Tibial nerve (tissue), 4 donors: ENCODE data around the gene KRT27. TPM values are rescaled to one million over a fixed set of nuclear protein-coding genes. Genes with fewer than 3 reads are reported as not detected.
A peak's percentile ranks its signal among the peaks of the same experiment; 100 is the strongest.

Experiments used
- DNase-seq, 2 donors: peaks; one replicate each; pipeline ENCODE4 v3.0.0-alpha.2; 2019; ENCODE audit warnings: low spot score in 2 of 2
- H3K27ac ChIP-seq, 4 donors: fragments of 200-600 bp; sonication (generic) in 3 of 4; one replicate each; pipeline ENCODE4 v1.5.1; 2017 to 2019; ENCODE audit warnings: mild to moderate bottlenecking in 1 of 4
- H3K27me3 ChIP-seq, 2 donors: fragments of 200-600 bp; sonication (generic) in 1 of 2; one replicate each; pipeline versions ENCODE4 v1.5.1 to v1.6.0; 2017 to 2019
- H3K36me3 ChIP-seq, 3 donors: fragments of 200-600 bp; sonication (generic); one replicate each; pipeline ENCODE4 v1.5.1; 2018 to 2019
- H3K4me1 ChIP-seq, 4 donors: fragments of 200-600 bp; sonication (generic) in 3 of 4; one replicate each; pipeline ENCODE4 v1.5.1; 2017 to 2019
- H3K4me3 ChIP-seq, 4 donors: fragments of 200-600 bp; sonication (generic) in 3 of 4; one replicate each; pipeline ENCODE4 v1.5.1; 2017 to 2019; ENCODE audit warnings: mild to moderate bottlenecking in 1 of 4, moderate library complexity in 1 of 4
- H3K9me3 ChIP-seq, 4 donors: fragments of 200-600 bp; sonication (generic) in 3 of 4; one replicate each; pipeline ENCODE4 v1.5.1; 2017 to 2019
- CTCF ChIP-seq, 5 experiments: fragments of 200-600 bp in 3 of 5; fragments of 450-650 bp in 2 of 5; sonication (generic) in 3 of 5; IDR thresholded peaks; one replicate each; pipeline ENCODE4 v1.5.1; 2016 to 2019; ENCODE audit warnings: antibody characterized with exemption in 5 of 5, mild to moderate bottlenecking in 3 of 5, moderate library complexity in 2 of 5
- EP300 ChIP-seq, 2 donors: sonication (generic); formaldehyde crosslinking; IDR thresholded peaks; one replicate each; pipeline ENCODE4 v1.6.1; 2017; ENCODE audit warnings: antibody characterized with exemption in 2 of 2, mild to moderate bottlenecking in 1 of 2
- POLR2A ChIP-seq, 2 donors: fragments of 450-650 bp; IDR thresholded peaks; one replicate each; pipeline ENCODE4 v1.6.1; 2017; ENCODE audit warnings: antibody characterized with exemption in 2 of 2, mild to moderate bottlenecking in 2 of 2, moderate library complexity in 2 of 2
- WGBS, 2 donors: methylation state at CpG; one replicate each; pipeline ENCODE4 v1.1.5; 2018; 5-methylcytosine and 5-hydroxymethylcytosine counted together
- total RNA-seq, 4 donors: library from RNA; depleted of rRNA; stranded (reverse); fragments of >200 nt; gene quantifications; one replicate each; pipeline ENCODE4 v1.1.0, GENCODE V29; 2016

Gene KRT27
- total RNA-seq, 4 donors from 2014 or later = not detected

- no peaks in the 10 kb centered on the region for H3K36me3 ChIP-seq
- WGBS, 2 donors = 24 to 33% methylated on average over 2 of the region's 2 CpGs
- no peak overlapping the region for H3K4me3 ChIP-seq
- H3K4me1 ChIP-seq = no peaks in the 10 kb centered on the region
- no peak for TF ChIP-seq CTCF (IDR thresholded peaks at IDR 0.05)
- TF ChIP-seq EP300 (IDR thresholded peaks at IDR 0.05) = no peak
- TF ChIP-seq POLR2A (IDR thresholded peaks at IDR 0.05) = no peak
- DNase-seq = no peak
- no peak overlapping the region for H3K27ac ChIP-seq
- H3K27me3 ChIP-seq = peaks cover 0 to 49% of the 10 kb centered on the region in 2 donors
- H3K9me3 ChIP-seq = no peaks in the 10 kb centered on the region
Observed at GRCh38 chr17:40809721-40810421, 27.5 kb upstream of the KRT27 start.

DNA sequence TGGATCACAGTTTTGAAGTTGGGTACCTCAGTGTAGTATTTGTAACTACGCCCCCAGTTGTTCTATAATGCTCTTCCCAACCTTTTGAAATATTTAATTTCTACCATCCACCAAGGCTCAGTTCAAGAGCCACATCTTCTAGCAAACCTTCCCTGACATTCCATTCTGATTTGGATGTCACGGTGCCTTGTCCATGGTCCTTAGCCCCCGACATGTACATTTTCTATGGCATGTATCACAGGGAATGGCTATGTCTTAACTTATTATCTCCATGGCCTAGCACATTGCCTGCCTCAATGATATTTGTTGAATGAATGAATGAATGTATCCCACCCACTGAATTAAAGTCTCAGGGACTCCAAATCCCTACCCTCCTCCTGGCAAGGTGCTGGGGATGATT, 23.8 kb upstream of the KRT27 start:
- Histone ChIP-seq H3K36me3 (no peaks in the 10 kb centered on the region), H3K4me1 (peaks cover 0 to 6% (median 0%) of the 10 kb centered on the region in 4 donors), H3K27ac (no peak overlapping the region), H3K27me3 (peaks cover 0 to 70% of the 10 kb centered on the region in 2 donors), H3K9me3 (no peaks in the 10 kb centered on the region), H3K4me3 (no peak overlapping the region)
- 67 to 73% methylated on average over 3 of the region's 3 CpGs for WGBS, 2 donors
- DNase-seq = no peak
- no peak for TF ChIP-seq EP300 (IDR thresholded peaks at IDR 0.05)
- no peak for TF ChIP-seq POLR2A (IDR thresholded peaks at IDR 0.05)
- no peak for TF ChIP-seq CTCF (IDR thresholded peaks at IDR 0.05)

- no peaks in the 10 kb centered on the region for H3K36me3 ChIP-seq
- no peaks in the 10 kb centered on the region for H3K9me3 ChIP-seq
- DNase-seq = peak; percentile 78 to 90
- peak; percentile 74 to 85 (median 77) for TF ChIP-seq CTCF (IDR thresholded peaks at IDR 0.05)
- no peak for TF ChIP-seq POLR2A (IDR thresholded peaks at IDR 0.05)
- H3K27me3 ChIP-seq = peaks cover 0 to 71% of the 10 kb centered on the region in 2 donors
- H3K4me3 ChIP-seq = no peak overlapping the region
- WGBS, 2 donors = 13 to 14% methylated on average over 13 of the region's 13 CpGs
- H3K27ac ChIP-seq = no peak overlapping the region
- H3K4me1 ChIP-seq = peaks cover 0 to 6% (median 0%) of the 10 kb centered on the region in 4 donors
Observed at GRCh38 chr17:40803617-40804082, 21.3 kb upstream of the KRT27 start.

GRCh38 chr17:40801157-40801556, 18.8 kb upstream of the KRT27 start:
- peaks cover 0 to 6% (median 0%) of the 10 kb centered on the region in 4 donors for H3K4me1 ChIP-seq
- no peak overlapping the region for H3K4me3 ChIP-seq
- DNase-seq = no peak
- H3K9me3 ChIP-seq = no peaks in the 10 kb centered on the region
- H3K36me3 ChIP-seq = no peaks in the 10 kb centered on the region
- peaks cover 0 to 69% of the 10 kb centered on the region in 2 donors for H3K27me3 ChIP-seq
- TF ChIP-seq POLR2A (IDR thresholded peaks at IDR 0.05) (no peak), CTCF (IDR thresholded peaks at IDR 0.05) (no peak), EP300 (IDR thresholded peaks at IDR 0.05) (no peak)
- 74 to 76% methylated on average over 2 of the region's 2 CpGs for WGBS, 2 donors
- H3K27ac ChIP-seq = no peak overlapping the region

GRCh38 chr17:40800381-40800780, 18.0 kb upstream of the KRT27 start:
- Histone ChIP-seq H3K27me3 (peaks cover 0 to 66% of the 10 kb centered on the region in 2 donors), H3K9me3 (no peaks in the 10 kb centered on the region), H3K27ac (no peak overlapping the region), H3K36me3 (no peaks in the 10 kb centered on the region), H3K4me3 (no peak overlapping the region), H3K4me1 (peaks cover 0 to 6% (median 0%) of the 10 kb centered on the region in 4 donors)
- 64 to 83% methylated on average over 1 of the region's 1 CpG for WGBS, 2 donors
- TF ChIP-seq POLR2A (IDR thresholded peaks at IDR 0.05) = no peak
- no peak for TF ChIP-seq CTCF (IDR thresholded peaks at IDR 0.05)
- no peak for TF ChIP-seq EP300 (IDR thresholded peaks at IDR 0.05)
- DNase-seq = no peak
